Measurements from ENCODE around the gene LYRM4. TPM values are rescaled to one million over a fixed set of nuclear protein-coding genes. Genes with fewer than 3 reads are reported as not detected.
A peak's percentile ranks its signal among the peaks of the same experiment; 100 is the strongest.

Gene LYRM4
- total and polyA plus RNA-seq, 2 experiments from 2014 or later = 51.0 to 62.0 TPM

- no peak for TF ChIP-seq CTCF (conservative IDR thresholded peaks at IDR 0.05; ENCODE audit: low read depth in 2 of 2)
- no peak for TF ChIP-seq STAT1 (IDR thresholded peaks at IDR 0.05; ENCODE audit: unreplicated experiment)
Observed at GRCh38 chr6:5235830-5236229, 24.9 kb downstream of the LYRM4 start (continued).

DNA sequence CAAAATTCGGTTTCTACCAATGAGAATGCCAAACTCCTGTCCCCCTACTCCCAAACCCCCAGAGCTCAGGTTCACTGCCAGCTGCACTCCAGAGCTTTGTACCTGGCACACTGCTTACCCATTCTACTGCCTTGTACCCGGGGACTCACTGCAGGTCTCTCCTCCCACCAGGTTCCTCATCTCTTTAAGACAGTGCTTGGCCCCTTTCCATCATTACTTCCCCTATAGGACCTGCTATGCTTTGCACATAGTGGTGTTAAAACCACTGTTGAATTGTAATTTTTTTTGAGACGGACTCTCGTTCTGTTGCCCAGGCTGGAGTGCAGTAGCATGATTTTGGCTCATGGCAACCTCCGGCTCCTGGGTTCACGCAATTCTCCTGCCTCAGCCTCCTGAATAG is 25.9 kb downstream of the LYRM4 start:
- Histone ChIP-seq H3K4me2 (no peak overlapping the region), H3K36me3 (ENCODE audit: insufficient read depth) (no peaks in the 10 kb centered on the region), H4K20me1 (replicated peaks; ENCODE audit: insufficient read depth) (peaks cover 23% of the 10 kb centered on the region), H3K27me3 (ENCODE audit: insufficient read depth) (no peaks in the 10 kb centered on the region), H2AFZ (no peak overlapping the region), H3F3A (replicated peaks; ENCODE audit: low read depth) (no peaks in the 10 kb centered on the region), H3K9me2 (ENCODE audit: insufficient read depth) (no peaks in the 10 kb centered on the region), H3K4me1 (ENCODE audit: insufficient read depth) (peaks cover 17% of the 10 kb centered on the region), H3K79me2 (replicated peaks; ENCODE audit: insufficient read depth) (peaks cover 23% of the 10 kb centered on the region), H3K27ac (ENCODE audit: low read depth) (no peak overlapping the region), H3K4me3 (no peak overlapping the region)
- Mint-ChIP-seq H3K4me1 (peaks cover 35% of the 10 kb centered on the region), H3K9me3 (no peaks in the 10 kb centered on the region), H3K36me3 (ENCODE audit: low read depth) (peaks cover 5% of the 10 kb centered on the region; the same call in 2 of the 3 replicates), H3K4me3 (no peak overlapping the region), H3K27me3 (ENCODE audit: insufficient read depth, low read depth, poor library complexity) (peaks cover 3% of the 10 kb centered on the region), H3K27ac (no peak overlapping the region)
- DNase-seq (ENCODE audit: low spot score) (no peak), ATAC-seq (no peak)
- TF ChIP-seq NANOG (IDR thresholded peaks at IDR 0.05; ENCODE audit: borderline replicate concordance) = no peak
- no peak for TF ChIP-seq JUNB (IDR thresholded peaks at IDR 0.05; ENCODE audit: unreplicated experiment)
- TF ChIP-seq, protein P1, sequence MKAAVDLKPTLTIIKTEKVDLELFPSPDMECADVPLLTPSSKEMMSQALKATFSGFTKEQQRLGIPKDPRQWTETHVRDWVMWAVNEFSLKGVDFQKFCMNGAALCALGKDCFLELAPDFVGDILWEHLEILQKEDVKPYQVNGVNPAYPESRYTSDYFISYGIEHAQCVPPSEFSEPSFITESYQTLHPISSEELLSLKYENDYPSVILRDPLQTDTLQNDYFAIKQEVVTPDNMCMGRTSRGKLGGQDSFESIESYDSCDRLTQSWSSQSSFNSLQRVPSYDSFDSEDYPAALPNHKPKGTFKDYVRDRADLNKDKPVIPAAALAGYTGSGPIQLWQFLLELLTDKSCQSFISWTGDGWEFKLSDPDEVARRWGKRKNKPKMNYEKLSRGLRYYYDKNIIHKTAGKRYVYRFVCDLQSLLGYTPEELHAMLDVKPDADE (IDR thresholded peaks at IDR 0.05) = no peak
- no peak for TF ChIP-seq POLR2AphosphoS5 (IDR thresholded peaks at IDR 0.05; ENCODE audit: low read depth)
- no peak for TF ChIP-seq EZH2 (IDR thresholded peaks at IDR 0.05; ENCODE audit: low read depth, unreplicated experiment)
- TF ChIP-seq EZH2phosphoT487 (IDR thresholded peaks at IDR 0.05; ENCODE audit: unreplicated experiment) = no peak
- TF ChIP-seq ZNF331 (CRISPR knock-in tag; IDR thresholded peaks at IDR 0.05; ENCODE audit: low read depth) = no peak
- no peak for TF ChIP-seq CREB1 (CRISPR knock-in tag; IDR thresholded peaks at IDR 0.05; ENCODE audit: low read depth)

DNA sequence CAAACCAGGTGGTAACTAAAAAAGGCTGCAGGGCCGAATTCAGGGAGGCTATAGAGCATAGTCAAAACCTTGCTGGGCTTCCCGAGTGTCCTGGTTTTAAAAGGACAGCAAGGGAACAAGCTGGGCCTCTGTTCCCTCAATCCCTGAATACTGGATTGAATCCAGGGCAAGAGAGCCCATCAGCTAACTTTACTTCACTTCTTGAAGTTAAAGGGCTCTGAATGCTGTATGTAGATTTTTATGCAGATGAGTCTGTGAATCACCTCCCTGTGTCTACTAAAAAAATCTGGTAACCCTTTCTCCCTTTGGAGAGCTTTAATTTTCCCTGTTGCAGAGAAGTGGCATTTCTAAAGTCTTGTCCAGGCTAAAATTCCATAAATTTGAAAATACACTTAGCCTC is 29.5 kb downstream of the LYRM4 start:
- peaks cover 21% of the 10 kb centered on the region for H4K20me1 ChIP-seq (replicated peaks; ENCODE audit: insufficient read depth)
- Mint-ChIP-seq H3K4me1 (peaks cover 30% of the 10 kb centered on the region), H3K27me3 (ENCODE audit: insufficient read depth, low read depth, poor library complexity) (no peaks in the 10 kb centered on the region), H3K4me3 (no peak overlapping the region), H3K36me3 (ENCODE audit: low read depth) (peaks cover 5% of the 10 kb centered on the region; the same call in 1 of the 3 replicates), H3K27ac (0 out of 2 replicates have a peak overlapping the region, but pooled peaks have one; percentile 49), H3K9me3 (no peaks in the 10 kb centered on the region)
- peaks cover 17% of the 10 kb centered on the region for H3K4me1 ChIP-seq (ENCODE audit: insufficient read depth)
- H2AFZ ChIP-seq = no peak overlapping the region
- H3K4me2 ChIP-seq = peak overlapping the region; percentile 36; the same call in 1 of the 2 replicates
- ATAC-seq (peak; percentile 59), DNase-seq (ENCODE audit: low spot score) (peak; percentile 44)
- H3K27me3 ChIP-seq (ENCODE audit: insufficient read depth) = no peaks in the 10 kb centered on the region
- H3K36me3 ChIP-seq (ENCODE audit: insufficient read depth) = no peaks in the 10 kb centered on the region
- H3F3A ChIP-seq (replicated peaks; ENCODE audit: low read depth) = no peaks in the 10 kb centered on the region
- no peak overlapping the region for H3K27ac ChIP-seq (ENCODE audit: low read depth)
- no peaks in the 10 kb centered on the region for H3K9me2 ChIP-seq (ENCODE audit: insufficient read depth)
- peaks cover 23% of the 10 kb centered on the region for H3K79me2 ChIP-seq (replicated peaks; ENCODE audit: insufficient read depth)
- no peak overlapping the region for H3K4me3 ChIP-seq
- TF ChIP-seq STAT1 (IDR thresholded peaks at IDR 0.05; ENCODE audit: unreplicated experiment) (no peak), JUNB (IDR thresholded peaks at IDR 0.05; ENCODE audit: unreplicated experiment) (no peak)
- TF ChIP-seq, protein P2, sequence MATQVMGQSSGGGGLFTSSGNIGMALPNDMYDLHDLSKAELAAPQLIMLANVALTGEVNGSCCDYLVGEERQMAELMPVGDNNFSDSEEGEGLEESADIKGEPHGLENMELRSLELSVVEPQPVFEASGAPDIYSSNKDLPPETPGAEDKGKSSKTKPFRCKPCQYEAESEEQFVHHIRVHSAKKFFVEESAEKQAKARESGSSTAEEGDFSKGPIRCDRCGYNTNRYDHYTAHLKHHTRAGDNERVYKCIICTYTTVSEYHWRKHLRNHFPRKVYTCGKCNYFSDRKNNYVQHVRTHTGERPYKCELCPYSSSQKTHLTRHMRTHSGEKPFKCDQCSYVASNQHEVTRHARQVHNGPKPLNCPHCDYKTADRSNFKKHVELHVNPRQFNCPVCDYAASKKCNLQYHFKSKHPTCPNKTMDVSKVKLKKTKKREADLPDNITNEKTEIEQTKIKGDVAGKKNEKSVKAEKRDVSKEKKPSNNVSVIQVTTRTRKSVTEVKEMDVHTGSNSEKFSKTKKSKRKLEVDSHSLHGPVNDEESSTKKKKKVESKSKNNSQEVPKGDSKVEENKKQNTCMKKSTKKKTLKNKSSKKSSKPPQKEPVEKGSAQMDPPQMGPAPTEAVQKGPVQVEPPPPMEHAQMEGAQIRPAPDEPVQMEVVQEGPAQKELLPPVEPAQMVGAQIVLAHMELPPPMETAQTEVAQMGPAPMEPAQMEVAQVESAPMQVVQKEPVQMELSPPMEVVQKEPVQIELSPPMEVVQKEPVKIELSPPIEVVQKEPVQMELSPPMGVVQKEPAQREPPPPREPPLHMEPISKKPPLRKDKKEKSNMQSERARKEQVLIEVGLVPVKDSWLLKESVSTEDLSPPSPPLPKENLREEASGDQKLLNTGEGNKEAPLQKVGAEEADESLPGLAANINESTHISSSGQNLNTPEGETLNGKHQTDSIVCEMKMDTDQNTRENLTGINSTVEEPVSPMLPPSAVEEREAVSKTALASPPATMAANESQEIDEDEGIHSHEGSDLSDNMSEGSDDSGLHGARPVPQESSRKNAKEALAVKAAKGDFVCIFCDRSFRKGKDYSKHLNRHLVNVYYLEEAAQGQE (IDR thresholded peaks at IDR 0.05; ENCODE audit: unreplicated experiment) = no peak
